Measurements from ENCODE around the gene LRRC1.

The LRRC1 gene

DNA sequence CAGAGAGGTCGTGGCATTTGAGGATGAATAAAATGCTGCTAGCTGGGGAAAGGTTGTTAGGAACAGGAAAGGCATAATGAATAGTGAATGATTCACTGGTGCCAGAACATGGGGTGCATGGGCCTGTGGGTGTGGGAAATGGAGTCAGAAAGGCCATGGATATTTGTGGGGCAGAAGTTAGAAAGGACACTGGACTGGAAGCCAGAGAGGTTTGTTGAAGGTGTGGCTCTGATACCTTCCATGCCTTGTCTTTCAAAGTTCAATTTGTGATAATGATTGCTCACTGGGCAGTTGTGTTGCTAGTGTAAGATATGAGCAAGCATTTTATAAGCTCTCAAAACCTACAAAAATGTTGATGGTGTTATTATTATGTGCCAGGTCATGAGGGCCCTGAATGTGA lies 32.7 kb downstream of the LRRC1 start:
- H3K9me3 ChIP-seq, result no peaks in the 10 kb centered on the region
- no peak for TF ChIP-seq CTCF (IDR thresholded peaks at IDR 0.05)
- H3K4me1 ChIP-seq (ENCODE audit: control insufficient read depth in 1 of 2, insufficient read depth in 1 of 2, low read depth in 1 of 2, low read length in 1 of 2), result peaks cover 0 to 7% of the 10 kb centered on the region in 2 experiments
- no peaks in the 10 kb centered on the region for H3K36me3 ChIP-seq
- H3K4me3 ChIP-seq (ENCODE audit: low read depth in 1 of 2, low read length in 1 of 2), result no peak overlapping the region
- H3K27me3 ChIP-seq, result no peaks in the 10 kb centered on the region
- no peak overlapping the region for H3K27ac ChIP-seq

DNA sequence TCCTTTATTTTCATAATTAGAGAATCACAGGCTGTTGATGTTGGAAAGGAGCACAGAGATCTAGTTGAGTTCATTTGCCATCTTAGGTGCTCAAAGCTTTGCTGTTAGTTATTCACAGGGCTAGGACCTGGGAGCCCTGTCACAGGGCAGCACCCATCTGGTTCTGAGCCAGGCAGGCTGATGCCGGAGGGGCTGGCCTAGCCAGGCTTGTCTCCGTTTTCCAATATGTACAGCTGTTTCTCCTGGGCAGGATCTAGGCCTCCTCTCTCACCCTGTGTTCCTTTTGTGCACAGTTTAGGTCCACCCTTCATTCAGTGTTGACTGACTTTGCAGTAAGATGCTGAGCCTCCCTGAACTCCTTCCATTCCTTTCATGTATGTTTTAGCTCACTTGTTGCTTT lies 33.4 kb downstream of the LRRC1 start:
- H3K27me3 ChIP-seq, result no peaks in the 10 kb centered on the region
- H3K9me3 ChIP-seq, result no peaks in the 10 kb centered on the region
- no peak for TF ChIP-seq CTCF (IDR thresholded peaks at IDR 0.05)
- no peak overlapping the region for H3K4me3 ChIP-seq (ENCODE audit: low read depth in 1 of 2, low read length in 1 of 2)
- peaks cover 0 to 7% of the 10 kb centered on the region in 2 experiments for H3K4me1 ChIP-seq (ENCODE audit: control insufficient read depth in 1 of 2, insufficient read depth in 1 of 2, low read depth in 1 of 2, low read length in 1 of 2)
- no peak overlapping the region for H3K27ac ChIP-seq
- H3K36me3 ChIP-seq, result no peaks in the 10 kb centered on the region

DNA sequence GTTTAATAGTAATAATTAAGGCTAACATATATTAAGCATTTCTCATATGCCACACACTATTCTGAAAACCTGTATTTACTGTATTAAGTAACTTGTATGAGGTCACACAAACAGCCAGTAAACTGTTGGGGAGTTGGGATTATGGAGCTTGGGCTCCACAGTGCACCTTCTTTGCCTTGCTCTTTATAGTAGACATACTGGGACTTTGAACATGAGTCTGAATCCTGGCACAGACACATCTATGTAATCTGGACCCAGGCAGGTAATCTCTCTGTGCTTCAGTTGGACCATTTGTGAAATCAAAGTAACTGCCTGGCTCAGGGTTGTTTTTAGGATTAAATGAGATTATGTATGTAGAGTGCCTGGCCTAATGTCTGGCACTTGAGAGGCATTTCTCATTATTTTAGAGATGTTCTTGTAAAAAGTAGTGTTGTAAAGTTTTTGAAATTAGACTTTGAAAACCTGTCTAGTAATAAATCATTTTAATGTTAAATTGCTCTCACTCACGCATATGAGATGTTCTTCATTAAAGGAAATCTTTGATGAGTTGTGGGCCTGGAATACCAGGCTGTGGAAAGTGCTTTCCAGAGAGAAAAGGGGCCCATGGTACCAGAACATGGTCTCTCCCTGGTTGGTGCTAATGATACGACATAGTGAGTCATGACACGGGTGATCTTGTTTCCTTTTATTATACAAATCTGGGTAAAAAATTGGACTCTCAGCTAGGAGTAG lies 34.3 kb downstream of the LRRC1 start:
- H3K4me1 ChIP-seq (ENCODE audit: control insufficient read depth in 1 of 2, insufficient read depth in 1 of 2, low read depth in 1 of 2, low read length in 1 of 2), result peaks cover 0 to 7% of the 10 kb centered on the region in 2 experiments
- H3K9me3 ChIP-seq, result no peaks in the 10 kb centered on the region
- no peaks in the 10 kb centered on the region for H3K36me3 ChIP-seq
- no peaks in the 10 kb centered on the region for H3K27me3 ChIP-seq
- no peak for TF ChIP-seq CTCF (IDR thresholded peaks at IDR 0.05)
- no peak overlapping the region for H3K4me3 ChIP-seq (ENCODE audit: low read depth in 1 of 2, low read length in 1 of 2)
- H3K27ac ChIP-seq, result no peak overlapping the region

DNA sequence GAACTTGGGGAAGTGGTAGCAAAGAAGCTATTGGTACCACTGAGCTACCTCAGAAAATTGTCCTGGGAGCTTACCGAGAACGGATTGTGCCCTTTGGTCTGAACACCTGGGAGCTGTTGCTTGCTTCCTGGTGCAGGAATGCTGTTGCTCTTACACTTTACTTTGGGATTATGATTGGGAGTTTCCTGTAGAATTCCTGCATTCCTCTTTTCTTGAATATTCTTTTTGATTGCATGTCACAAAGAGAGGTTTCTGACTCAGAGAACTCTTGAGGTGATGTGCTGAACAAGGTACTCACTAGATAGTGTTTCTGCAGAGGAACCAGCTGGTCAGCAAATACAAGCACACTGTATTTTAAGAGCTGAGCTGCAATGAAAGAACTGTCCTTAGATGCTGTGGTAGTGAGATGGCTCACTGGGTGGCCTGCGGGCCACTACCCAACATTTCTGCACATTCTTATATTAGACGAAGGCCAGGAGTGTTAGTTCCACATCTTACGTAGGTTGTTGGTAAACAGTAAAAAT lies 35.0 kb downstream of the LRRC1 start:
- Histone ChIP-seq H3K27ac (no peak overlapping the region), H3K4me3 (ENCODE audit: low read depth in 1 of 2, low read length in 1 of 2) (no peak overlapping the region), H3K27me3 (no peaks in the 10 kb centered on the region), H3K4me1 (ENCODE audit: control insufficient read depth in 1 of 2, insufficient read depth in 1 of 2, low read depth in 1 of 2, low read length in 1 of 2) (peaks cover 0 to 7% of the 10 kb centered on the region in 2 experiments), H3K9me3 (no peaks in the 10 kb centered on the region), H3K36me3 (no peaks in the 10 kb centered on the region)
- no peak for TF ChIP-seq CTCF (IDR thresholded peaks at IDR 0.05)

DNA sequence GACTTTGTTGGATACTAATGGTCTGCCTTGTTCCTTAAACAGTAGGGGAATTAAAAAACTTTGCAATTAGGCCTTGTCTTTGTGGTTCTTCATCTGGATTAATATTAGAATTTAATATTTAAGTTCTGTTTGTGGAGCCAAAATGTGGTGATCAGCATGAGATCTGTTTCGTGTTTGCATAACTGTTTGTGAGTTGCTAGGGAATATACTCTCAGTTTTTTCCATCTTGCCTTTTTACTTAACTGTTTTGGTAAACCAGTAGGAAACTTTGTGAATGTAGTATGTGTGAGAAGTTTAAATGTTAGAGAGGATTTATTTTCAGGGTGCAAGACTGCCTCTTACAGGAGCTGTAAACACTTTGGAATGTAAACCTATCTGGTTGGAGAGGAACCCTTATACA lies 35.6 kb downstream of the LRRC1 start:
- no peak for TF ChIP-seq CTCF (IDR thresholded peaks at IDR 0.05)
- Histone ChIP-seq H3K9me3 (no peaks in the 10 kb centered on the region), H3K36me3 (no peaks in the 10 kb centered on the region), H3K27ac (no peak overlapping the region), H3K27me3 (no peaks in the 10 kb centered on the region), H3K4me3 (ENCODE audit: low read depth in 1 of 2, low read length in 1 of 2) (no peak overlapping the region), H3K4me1 (ENCODE audit: control insufficient read depth in 1 of 2, insufficient read depth in 1 of 2, low read depth in 1 of 2, low read length in 1 of 2) (peaks cover 0 to 7% of the 10 kb centered on the region in 2 experiments)

All from neutrophil (primary cell).